Suprapubic skin (tissue), 4 donors: ENCODE results near the gene PARVB. TPM values are rescaled to one million over a fixed set of nuclear protein-coding genes. Genes with fewer than 3 reads are reported as not detected.

Source experiments
- DNase-seq, 2 donors: peaks; one replicate each; pipeline ENCODE4 v3.0.0-alpha.2; 2019; ENCODE audit warnings: low spot score in 2 of 2
- H3K27ac ChIP-seq: fragments of 200-600 bp; sonication (generic); one replicate; pipeline ENCODE4 v1.5.1; 2019
- H3K27me3 ChIP-seq: fragments of 200-600 bp; sonication (generic); one replicate; pipeline ENCODE4 v1.5.1; 2019
- H3K36me3 ChIP-seq: fragments of 200-600 bp; sonication (generic); one replicate; pipeline ENCODE4 v1.5.1; 2019
- H3K4me1 ChIP-seq: fragments of 200-600 bp; sonication (generic); one replicate; pipeline ENCODE4 v1.5.1; 2019
- H3K4me3 ChIP-seq: fragments of 200-600 bp; sonication (generic); one replicate; pipeline ENCODE4 v1.5.1; 2019; ENCODE audit warnings: mild to moderate bottlenecking
- H3K9me3 ChIP-seq: fragments of 200-600 bp; sonication (generic); one replicate; pipeline ENCODE4 v1.5.1; 2019
- EP300 ChIP-seq: sonication (generic); formaldehyde crosslinking; IDR thresholded peaks from one replicate; pipeline ENCODE4 v1.6.1; 2017; ENCODE audit warnings: antibody characterized with exemption
- POLR2A ChIP-seq, 2 donors: fragments of 450-650 bp; IDR thresholded peaks; one replicate each; pipeline ENCODE4 v1.6.1; 2017; ENCODE audit warnings: antibody characterized with exemption in 2 of 2, mild to moderate bottlenecking in 2 of 2, moderate library complexity in 2 of 2
- POLR2AphosphoS5 ChIP-seq, 3 donors: sonication (generic); formaldehyde crosslinking; IDR thresholded peaks; one replicate each; pipeline ENCODE4 v1.6.1; 2017; ENCODE audit warnings: antibody characterized with exemption in 3 of 3
- WGBS: methylation state at CpG from one replicate; pipeline ENCODE4 v1.1.5; 2018; 5-methylcytosine and 5-hydroxymethylcytosine counted together
- total RNA-seq, 4 donors: library from RNA; depleted of rRNA; stranded (reverse); fragments of >200 nt; gene quantifications; one replicate each; pipeline ENCODE4 v1.1.0, GENCODE V29; 2016
- TF ChIP-seq, protein P1 (sequence below), 2 donors: fragments of 200-600 bp in 1 of 2; fragments of 450-650 bp in 1 of 2; sonication (generic) in 1 of 2; IDR thresholded peaks; one replicate each; pipeline ENCODE4 v1.5.1; 2016 to 2019; ENCODE audit warnings: antibody characterized with exemption in 2 of 2, mild to moderate bottlenecking in 1 of 2, moderate library complexity in 1 of 2

Gene PARVB
- total RNA-seq, 4 donors from 2014 or later: 9.7 to 17.8 (median 13.3) TPM

DNA sequence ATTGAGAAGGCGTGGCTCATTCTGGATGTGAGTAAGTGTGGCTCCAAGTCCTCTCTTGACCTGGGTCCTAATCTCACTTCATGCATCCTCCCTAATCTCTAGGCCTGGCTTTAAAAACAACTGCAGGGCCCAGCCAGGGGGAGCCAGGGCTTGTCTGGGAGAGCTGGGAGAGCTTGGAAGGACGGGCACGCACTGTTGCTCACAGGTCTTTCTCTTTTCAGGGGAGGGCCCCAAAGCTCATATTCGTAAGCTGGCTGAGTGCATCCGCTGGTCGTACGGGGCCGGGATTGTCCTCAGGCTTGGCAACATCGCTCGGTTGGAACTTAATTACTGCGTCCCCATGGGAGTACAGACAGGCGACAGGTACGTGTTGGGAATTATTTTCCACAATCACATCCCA, 34.1 kb upstream of the PARVB start:
- Histone ChIP-seq H3K9me3 (no peaks in the 10 kb centered on the region), H3K4me1 (peaks cover 4% of the 10 kb centered on the region), H3K36me3 (peaks cover 71% of the 10 kb centered on the region), H3K27ac (no peak overlapping the region), H3K27me3 (no peaks in the 10 kb centered on the region), H3K4me3 (no peak overlapping the region)
- TF ChIP-seq EP300: no peak
- no peak for TF ChIP-seq POLR2A (IDR thresholded peaks at IDR 0.05)
- TF ChIP-seq, protein P1, sequence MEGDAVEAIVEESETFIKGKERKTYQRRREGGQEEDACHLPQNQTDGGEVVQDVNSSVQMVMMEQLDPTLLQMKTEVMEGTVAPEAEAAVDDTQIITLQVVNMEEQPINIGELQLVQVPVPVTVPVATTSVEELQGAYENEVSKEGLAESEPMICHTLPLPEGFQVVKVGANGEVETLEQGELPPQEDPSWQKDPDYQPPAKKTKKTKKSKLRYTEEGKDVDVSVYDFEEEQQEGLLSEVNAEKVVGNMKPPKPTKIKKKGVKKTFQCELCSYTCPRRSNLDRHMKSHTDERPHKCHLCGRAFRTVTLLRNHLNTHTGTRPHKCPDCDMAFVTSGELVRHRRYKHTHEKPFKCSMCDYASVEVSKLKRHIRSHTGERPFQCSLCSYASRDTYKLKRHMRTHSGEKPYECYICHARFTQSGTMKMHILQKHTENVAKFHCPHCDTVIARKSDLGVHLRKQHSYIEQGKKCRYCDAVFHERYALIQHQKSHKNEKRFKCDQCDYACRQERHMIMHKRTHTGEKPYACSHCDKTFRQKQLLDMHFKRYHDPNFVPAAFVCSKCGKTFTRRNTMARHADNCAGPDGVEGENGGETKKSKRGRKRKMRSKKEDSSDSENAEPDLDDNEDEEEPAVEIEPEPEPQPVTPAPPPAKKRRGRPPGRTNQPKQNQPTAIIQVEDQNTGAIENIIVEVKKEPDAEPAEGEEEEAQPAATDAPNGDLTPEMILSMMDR (IDR thresholded peaks at IDR 0.05): no peak
- no peak for TF ChIP-seq POLR2AphosphoS5 (IDR thresholded peaks at IDR 0.05)
- 81% methylated on average over 13 of the region's 13 CpGs for WGBS
- DNase-seq: no peak

DNA sequence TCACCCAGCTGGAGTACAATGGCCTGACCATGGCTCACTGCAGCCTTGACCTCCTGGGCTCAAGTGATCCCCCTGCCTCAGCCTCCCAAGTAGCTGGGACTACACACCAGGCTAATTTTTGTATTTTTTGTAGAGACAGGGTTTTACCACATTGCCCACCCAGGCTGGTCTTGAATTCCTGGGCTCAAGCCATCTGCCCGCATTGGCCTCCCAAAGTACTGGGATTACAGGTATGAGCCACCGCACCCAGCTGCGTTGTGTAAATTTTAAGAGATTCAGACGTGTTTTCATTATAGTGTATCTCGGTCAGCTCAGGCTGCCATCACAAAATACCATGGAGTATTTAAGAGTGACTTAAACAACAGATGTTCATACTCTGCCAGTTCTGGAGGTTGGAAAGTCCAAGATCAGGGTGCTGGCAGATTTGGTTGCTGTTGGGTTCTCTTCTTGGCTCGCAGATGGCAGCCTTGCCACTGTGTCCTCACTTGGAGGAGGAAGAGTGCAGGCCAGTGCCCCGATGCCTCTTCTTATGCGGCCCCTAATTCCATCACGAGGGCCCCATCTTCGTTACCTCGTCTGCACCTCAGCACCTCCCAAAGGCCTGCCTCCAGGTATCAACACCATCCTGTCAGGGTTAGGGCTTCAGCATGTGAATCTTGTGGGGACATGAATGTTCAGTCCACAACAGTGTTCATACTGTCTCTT, 32.6 kb upstream of the PARVB start:
- peaks cover 4% of the 10 kb centered on the region for H3K4me1 ChIP-seq
- DNase-seq: no peak
- no peak overlapping the region for H3K27ac ChIP-seq
- TF ChIP-seq, protein P1 (IDR thresholded peaks at IDR 0.05): no peak
- TF ChIP-seq EP300 (no peak), POLR2AphosphoS5 (IDR thresholded peaks at IDR 0.05) (no peak), POLR2A (IDR thresholded peaks at IDR 0.05) (no peak)
- H3K27me3 ChIP-seq: no peaks in the 10 kb centered on the region
- 93% methylated on average over 11 of the region's 11 CpGs for WGBS
- no peaks in the 10 kb centered on the region for H3K9me3 ChIP-seq
- H3K4me3 ChIP-seq: no peak overlapping the region
- H3K36me3 ChIP-seq: peaks cover 73% of the 10 kb centered on the region

DNA sequence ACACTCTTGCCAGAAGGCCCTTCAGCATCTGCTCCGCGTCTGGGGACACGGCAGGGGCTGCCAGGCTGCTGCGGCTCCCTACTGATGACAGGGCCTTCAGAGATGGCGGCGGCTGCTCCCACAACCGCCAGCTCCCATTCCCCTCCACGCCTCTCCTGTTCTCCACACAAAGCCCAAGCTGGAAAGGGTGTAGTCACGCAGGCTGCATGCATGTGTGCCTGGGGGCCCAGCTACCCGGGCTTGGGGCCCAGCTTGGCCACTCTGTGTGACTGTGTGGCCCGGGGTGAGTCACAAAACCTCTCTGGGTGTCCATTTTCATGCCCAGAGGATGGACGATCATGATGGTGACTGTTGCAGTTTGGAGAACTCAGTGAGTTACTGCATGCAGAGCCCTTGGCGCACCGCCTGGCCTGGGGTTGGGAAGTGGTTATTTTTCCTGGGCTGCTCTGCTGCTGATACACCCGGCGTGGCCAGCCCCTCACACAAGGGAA, 31.7 kb upstream of the PARVB start:
- no peak for DNase-seq
- no peak for TF ChIP-seq POLR2A (IDR thresholded peaks at IDR 0.05)
- no peak for TF ChIP-seq POLR2AphosphoS5 (IDR thresholded peaks at IDR 0.05)
- TF ChIP-seq, protein P1 (IDR thresholded peaks at IDR 0.05): no peak
- no peak for TF ChIP-seq EP300
- H3K27ac ChIP-seq: no peak overlapping the region
- WGBS: 71% methylated on average over 13 of the region's 16 CpGs
- H3K9me3 ChIP-seq: no peaks in the 10 kb centered on the region
- H3K4me1 ChIP-seq: peaks cover 4% of the 10 kb centered on the region
- H3K4me3 ChIP-seq: no peak overlapping the region
- peaks cover 73% of the 10 kb centered on the region for H3K36me3 ChIP-seq
- no peaks in the 10 kb centered on the region for H3K27me3 ChIP-seq

- WGBS: 33% methylated on average over 13 of the region's 20 CpGs
- H3K9me3 ChIP-seq: no peaks in the 10 kb centered on the region
- TF ChIP-seq, protein P1 (IDR thresholded peaks at IDR 0.05): peak; percentile 90 to 91
- no peak for TF ChIP-seq POLR2AphosphoS5 (IDR thresholded peaks at IDR 0.05)
- no peaks in the 10 kb centered on the region for H3K27me3 ChIP-seq
- H3K4me1 ChIP-seq: peaks cover 4% of the 10 kb centered on the region
- no peak for DNase-seq
- H3K4me3 ChIP-seq: no peak overlapping the region
- H3K27ac ChIP-seq: no peak overlapping the region
- H3K36me3 ChIP-seq: peaks cover 78% of the 10 kb centered on the region
Observed at GRCh38 chr22:43993072-43993760, 30.9 kb upstream of the PARVB start.

DNA sequence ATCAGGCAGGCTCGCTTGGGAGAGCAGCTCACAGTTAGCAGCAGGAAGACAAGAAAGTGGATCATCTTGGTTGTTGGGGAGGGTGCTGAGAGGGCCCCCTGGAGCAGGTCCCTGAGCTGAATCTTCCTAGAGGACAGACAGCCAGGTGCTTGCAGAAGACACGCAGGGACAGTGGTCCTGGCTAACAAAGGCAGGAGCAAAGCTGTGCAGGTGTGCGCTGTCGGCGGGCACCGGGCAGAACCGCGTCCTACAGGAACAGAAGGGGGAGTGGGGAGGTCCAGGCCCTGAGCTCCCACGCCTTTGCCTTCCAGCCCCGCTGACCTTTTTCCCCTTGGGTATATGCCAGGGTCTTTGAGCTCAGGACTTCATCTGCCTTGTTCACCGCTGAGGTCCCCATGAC, 30.1 kb upstream of the PARVB start:
- no peak overlapping the region for H3K27ac ChIP-seq
- peaks cover 4% of the 10 kb centered on the region for H3K4me1 ChIP-seq
- H3K9me3 ChIP-seq: no peaks in the 10 kb centered on the region
- WGBS: 94% methylated on average over 9 of the region's 11 CpGs
- peaks cover 75% of the 10 kb centered on the region for H3K36me3 ChIP-seq
- no peak for DNase-seq
- H3K4me3 ChIP-seq: no peak overlapping the region
- TF ChIP-seq, protein P1 (IDR thresholded peaks at IDR 0.05): no peak
- TF ChIP-seq EP300 (no peak), POLR2AphosphoS5 (IDR thresholded peaks at IDR 0.05) (no peak), POLR2A (IDR thresholded peaks at IDR 0.05) (no peak)
- no peaks in the 10 kb centered on the region for H3K27me3 ChIP-seq
